Epidermal melanocyte (primary cell): Measurements from ENCODE around the gene FHOD3.
"Not testable (repeated sequence)": the region's sequence is repeated elsewhere in the genome, so short reads cannot be mapped to it uniquely, and the experiment has no call there.

Experiments
- DNase-seq: peaks from one replicate; pipeline ENCODE4 v3.0.0; 2011; ENCODE audit warnings: low spot score; ENCODE audit not compliant: insufficient read length

Gene FHOD3

DNA sequence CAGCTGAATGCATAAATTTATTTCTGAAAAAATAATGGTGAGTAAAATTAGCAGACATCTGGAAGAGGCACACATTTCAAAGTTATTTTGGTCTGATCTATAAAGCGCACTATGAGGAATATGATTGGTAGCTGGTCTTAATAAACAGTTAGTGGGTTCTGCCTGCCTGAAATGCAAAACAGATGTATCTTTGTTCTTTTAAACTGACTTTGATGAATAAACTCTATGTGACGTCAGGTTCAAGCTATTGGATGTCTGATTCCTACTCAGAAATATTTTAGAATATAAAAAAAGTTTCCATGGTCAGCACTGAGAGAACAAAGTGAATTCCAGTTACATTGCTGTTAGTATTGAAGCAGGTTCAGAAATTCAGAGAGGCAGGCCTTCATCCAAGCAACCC lies 394.9 kb downstream of the FHOD3 start:
- DNase-seq = peak; percentile 60

DNA sequence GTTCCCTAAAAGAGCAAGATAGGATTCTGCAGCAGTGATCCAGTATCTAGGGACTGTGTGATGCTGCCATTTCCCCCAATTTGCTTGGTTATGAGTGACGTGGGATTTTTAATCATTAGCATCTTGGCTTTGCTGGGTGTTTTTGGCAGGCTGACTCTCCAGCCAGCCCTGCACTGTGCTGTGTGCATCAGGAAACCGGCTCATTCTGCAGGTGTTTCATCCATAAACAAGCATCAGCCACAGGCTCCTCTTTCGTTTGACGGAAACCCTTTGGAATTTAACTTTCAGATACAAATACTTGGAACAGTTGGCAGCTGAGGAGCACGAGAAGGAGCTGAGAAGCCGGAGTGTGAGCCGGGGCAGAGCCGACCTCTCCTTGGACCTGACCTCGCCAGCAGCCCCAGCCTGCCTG lies 395.4 kb downstream of the FHOD3 start:
- no peak for DNase-seq

DNA sequence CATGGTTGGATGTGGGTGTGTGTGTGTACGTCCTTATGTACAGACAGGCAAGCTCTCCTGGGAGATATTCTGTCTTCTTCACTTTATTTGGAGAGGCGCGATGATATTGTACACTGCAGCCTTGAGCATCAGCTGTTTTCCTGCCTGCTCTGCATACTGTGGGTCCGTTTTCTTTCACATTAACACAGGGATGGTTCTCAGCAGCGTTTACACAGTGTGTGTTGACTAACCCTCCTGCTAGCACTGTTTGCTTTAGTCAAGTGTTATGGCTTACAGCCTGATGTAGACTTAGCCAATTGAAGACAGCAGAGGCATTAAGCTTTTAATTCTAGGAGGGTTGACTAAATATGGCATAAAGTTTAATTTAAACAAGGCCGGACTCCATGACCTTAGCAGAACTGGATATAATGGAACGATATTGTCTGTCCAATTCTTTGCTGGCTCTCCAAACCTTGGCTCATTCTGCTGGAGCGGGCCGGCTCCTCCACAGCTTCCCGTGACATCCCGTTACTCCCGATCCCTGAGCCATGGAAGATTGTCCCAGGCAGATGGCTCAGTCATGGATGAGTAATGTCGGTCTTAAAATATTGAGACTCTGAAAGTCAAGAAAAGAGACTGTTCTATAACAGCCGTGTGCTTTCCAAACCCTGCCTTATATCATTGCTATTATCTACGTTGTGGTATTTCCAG lies 396.6 kb downstream of the FHOD3 start:
- DNase-seq = no peak

DNA sequence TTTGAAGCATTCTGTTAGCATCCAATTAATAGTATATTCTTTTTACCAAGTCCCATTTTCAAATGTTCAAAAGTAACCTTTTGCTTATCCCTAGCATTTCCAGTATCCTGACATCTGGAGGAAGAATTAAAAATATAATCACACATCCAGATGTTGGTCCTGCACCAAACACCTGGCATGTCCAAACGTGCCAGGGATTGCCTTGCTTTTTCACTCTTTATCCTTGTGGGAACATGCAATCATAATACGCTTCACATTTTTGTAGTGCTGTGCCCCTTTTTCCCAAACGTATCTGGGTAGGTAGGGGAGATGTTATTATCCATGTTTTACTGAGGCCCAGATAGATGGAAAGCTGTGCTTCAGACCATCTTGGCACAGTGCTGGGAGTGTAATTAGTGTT lies 398.3 kb downstream of the FHOD3 start:
- DNase-seq = no peak

DNA sequence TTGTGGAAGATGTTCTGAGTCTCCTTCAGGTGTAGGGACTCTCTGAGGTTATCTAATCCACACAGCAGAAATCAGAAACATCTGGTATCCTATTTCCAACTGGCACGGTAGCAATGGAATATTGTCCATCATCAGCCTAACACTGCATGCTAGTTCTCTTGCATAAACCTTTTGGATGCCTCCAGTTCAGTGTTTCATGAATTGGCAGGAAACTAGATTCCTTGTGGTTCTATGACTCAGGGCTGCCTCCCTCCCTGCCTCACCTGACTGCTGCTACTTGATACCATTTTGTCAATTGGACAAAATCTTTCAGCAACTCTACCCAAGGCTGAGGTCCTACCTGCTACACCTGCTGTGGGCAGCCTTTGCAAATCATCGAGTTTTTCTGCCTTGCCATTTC lies 400.4 kb downstream of the FHOD3 start:
- no peak for DNase-seq

DNA sequence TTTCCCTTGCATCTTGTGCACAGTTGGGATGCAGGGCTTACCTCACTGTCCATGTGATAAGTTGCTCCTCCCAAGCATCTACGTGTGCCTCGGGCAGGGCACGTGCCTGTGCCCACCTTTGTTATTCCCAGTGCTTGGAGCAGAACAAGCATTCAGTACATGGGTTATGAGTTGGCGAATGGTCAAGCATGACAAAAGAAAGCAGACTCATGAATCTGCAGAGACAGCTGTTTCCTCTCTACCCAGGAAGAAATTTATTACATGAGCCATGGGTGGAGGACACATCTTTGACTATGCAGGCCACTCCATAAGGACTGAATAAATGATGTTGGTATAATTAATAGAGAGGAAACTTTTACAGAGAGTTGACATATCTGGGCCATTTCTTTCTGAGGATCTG lies 403.4 kb downstream of the FHOD3 start:
- no peak for DNase-seq

DNA sequence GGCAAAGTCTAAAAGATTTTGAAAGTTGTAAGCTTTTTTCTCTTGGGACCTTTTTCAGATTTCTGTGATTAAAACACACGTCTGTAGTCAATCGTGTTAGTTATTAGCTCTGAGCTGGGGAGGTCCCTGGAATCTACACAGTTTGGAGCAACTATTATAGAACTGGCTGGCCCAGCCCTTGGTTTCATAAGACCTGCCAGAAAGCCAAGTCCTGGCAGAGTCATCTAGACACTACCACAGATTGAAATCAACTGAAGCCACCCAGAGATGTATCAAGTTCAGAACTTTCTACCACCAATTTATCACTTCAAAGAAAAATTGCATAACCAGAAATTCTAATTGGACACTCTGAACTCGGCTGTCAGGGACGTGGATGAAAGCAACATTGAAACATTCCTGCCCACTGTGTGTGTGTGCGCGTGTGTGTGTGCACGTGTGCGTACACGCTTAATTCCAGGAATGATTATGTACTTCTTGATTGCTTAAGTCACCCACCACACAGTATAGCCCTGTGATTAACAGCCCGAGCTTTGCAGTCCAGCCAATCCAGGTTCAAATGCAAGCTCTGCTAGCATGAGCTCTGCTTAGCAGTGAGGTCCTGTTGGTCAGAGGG lies 405.0 kb downstream of the FHOD3 start:
- no peak for DNase-seq

DNA sequence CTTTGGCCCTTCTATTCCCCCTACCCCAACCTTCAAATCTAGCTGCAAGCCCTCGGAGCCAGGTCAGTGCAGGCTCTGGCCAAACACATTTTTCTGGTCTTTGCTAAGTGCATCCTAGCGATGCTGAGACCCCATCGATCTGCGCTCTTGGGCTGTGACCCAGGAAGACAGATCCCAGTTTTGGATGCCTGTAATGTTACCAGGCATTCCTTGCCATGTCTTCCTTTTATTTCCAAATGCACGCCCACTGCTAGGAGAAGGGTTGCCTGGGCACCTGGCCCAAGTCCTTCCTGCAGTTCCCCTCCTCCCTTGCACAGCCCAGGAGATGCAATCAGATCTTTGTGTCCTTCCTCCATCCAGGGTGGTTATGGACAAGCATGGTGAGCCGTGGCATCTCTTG lies 406.6 kb downstream of the FHOD3 start:
- no peak for DNase-seq

DNA sequence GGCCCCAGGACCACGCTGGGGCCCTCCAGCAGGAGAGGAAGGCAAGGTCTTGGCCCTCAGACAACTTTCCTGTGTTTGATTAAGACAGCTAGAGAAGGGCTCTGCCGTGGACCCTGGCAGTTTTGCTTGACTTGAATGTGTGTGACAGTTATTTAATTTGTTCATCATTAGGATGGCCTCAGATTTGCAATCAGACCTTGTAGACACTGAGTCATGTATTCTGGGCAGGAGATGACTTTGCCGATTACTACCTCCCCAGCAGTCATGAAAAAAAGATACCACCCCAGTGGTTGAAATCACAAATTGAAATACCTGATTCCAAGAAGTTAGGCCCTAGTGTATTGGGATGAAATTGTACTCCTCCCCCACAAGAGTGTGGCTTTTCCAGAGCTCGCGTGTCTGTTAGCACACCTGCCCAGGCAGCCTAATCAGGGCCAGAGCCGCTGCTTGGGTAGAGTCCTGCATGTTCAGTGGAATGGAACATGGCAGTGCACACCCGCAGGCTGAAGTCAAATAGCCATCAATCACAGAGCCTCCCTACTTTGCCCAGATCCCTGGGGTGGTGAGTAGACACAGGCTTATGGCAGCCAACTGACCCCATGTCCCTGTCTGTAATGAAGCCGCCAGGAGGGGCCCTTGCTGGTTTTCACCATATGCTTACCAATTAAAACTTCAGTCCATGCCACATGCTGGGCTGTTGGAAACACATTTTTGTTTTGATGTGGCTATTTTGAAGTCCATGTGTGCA lies 408.8 kb downstream of the FHOD3 start:
- DNase-seq = no peak

DNA sequence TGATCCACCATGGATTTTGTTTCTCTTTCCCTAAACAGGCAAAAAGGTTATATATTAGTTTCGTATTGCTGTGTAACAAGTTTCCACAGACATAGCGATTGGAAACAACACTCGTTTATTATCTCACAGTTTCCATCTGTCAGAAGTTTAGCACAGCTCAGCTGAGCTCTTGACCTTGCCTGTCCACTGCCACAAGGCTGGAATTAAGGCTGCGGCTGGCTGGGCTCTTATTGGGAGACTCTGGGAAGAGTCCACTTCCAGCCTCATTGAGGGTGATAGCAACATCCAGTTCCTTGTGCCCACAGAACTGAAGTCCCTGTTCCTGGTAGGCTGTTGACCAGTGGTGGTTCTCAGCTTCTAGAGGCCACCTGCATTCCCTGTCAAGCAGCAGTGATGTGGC lies 410.9 kb downstream of the FHOD3 start:
- no peak for DNase-seq

DNA sequence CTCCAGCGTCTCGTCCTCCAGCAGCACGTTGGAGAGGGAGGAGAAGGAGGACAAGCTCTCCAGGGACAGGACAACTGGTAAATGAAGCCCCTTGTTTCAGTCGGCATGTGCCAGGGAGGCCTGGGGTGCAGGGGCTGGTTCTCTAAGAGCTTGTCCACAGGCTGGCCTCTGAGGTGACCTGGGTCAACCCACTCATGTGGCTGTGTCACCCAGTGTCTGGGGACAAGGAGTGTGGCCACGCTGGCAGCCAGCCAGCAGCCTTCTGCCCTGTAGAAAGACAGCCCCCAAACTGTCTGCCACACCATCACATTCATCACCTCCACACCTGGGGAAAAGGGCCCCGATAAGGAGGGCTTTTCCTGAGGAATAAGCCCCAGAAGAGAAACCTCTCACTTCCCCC lies 411.8 kb downstream of the FHOD3 start:
- no peak for DNase-seq

DNA sequence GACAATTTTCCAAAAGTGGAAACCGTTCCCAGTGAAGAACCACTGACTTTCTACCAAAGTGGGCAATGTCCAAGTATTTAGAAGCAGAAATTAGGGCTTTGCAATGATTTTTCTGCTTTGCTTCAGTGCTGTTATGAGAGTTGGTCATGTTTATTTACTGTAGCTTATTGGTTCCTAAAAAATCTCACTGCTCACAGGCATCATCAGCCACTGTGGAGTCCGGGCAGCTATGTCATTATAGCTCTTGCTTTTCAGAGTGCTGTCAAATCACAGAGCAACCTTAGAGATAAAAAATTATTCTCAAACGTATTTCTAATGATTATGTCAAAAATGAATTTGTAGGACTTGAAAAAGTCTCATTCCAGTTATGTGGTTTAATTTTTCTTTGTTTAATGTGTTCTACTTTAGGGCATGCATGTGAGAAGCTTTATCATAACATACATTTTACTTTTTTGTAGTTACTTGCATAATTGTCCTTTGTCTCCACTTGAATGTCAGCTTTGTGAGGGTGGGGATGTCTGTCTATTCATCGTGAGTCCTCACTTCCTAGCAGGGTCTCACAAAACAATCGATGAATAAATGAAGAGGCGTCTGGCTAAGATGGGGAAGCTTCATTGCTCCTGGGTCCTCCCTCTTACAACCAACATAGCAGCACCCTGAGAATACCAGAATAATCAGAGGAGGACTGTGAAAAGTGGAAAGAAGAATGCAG lies 413.7 kb downstream of the FHOD3 start:
- DNase-seq = no peak

DNA sequence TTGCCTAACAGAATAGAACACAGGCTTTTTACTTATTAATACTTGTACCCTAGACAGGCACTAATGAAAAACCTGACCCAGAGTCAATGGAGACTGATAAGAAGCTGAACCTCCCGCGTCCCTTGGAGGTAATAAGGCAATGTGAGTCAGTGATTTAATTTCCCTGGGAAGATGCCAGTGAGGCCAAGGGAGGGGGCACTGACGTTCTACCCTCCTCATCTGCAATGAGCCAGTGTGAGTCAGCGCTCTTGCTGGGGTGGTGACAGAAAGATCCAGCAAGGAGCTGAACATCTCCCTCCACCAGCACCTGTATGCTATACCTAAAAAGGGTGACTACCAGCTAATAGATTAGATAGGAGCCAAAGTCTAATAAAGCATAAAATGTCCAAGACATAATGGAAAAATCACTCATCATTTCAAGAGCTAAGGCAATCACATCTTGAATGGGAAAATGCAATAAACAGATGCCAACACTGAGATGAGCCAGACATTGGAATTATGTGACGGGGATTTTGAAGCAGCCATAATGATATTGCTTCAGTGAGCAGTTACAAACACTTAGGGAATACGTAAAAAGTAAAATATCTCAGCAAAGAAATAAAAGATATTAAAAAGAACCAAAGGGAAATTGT lies 414.4 kb downstream of the FHOD3 start:
- no peak for DNase-seq

DNA sequence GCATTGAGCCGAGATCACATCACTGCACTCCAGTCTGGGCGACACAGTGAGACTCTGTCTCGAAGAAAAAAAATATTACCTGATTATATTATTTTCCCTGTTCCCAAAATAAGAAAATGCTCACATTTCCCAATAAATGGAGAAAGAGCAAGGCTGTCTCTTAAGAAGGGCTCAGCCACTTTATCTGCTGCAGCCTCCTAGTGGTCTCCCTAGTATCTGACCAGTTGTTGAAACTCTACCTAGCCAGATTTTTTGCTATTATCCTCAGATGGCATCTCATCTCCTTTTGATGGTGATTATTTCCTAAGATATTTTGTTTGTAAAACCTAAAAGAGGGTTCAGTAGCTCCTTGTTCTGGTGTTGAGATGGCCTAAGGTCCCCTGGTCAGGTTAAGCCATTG lies 417.0 kb downstream of the FHOD3 start:
- DNase-seq = no peak

DNA sequence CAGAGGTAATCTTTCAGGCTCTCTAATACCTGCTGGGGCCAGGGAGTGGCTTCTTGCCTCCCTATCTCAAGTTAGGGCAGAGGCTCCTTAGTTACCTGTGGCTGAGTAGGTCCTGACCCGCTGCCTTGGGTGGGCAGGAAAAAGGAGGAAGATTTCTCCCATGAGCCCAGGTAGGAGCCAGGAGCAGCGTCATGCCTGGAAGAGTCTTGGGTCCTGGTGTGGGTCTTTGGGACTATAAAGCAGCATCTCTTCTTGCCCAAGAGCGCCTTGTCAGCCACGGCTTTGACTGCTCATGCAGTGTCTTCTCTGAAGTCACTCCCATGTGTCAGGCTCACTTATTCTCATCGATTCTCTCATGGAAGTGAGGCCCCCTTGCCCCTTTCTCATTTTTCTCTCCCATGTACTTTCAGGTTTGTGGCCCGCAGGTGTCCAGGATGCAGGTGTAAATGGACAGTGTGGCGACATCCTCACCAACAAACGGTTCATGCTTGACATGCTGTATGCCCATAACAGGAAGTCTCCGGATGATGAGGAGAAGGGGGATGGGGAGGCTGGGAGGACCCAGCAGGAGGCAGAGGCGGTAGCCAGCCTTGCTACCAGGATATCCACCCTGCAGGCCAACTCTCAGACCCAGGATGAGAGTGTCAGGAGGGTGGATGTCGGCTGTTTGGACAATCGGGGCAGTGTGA lies 420.1 kb downstream of the FHOD3 start:
- DNase-seq = no peak

DNA sequence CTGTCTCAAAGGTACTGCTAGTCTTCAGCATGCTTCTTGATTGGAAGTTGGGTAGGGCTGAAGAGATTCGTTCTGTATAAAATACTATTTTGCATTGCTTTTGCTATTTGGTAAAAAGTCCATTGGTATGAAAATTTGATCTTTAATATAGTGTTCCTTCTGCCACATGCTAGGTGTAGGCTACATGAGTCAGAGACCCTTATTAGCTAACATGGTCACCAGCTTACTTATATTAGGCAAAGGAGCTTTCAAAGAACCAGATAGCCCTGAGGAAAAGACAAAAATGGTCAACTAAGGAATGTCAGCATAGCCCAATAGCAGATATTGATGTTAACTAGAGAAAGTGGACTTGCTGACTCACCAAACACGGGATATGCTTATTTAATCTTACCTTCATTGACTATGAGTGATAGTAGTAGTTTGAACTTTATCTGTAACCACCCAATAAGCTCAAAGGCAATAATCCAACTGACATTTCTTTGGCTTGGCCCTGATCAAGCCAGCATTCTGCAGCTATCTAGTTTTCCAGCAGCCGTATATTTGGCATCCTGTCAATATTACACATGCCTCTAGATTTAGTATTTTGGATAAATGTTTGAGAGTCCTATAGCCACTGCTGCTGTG lies 421.3 kb downstream of the FHOD3 start:
- DNase-seq = no peak

DNA sequence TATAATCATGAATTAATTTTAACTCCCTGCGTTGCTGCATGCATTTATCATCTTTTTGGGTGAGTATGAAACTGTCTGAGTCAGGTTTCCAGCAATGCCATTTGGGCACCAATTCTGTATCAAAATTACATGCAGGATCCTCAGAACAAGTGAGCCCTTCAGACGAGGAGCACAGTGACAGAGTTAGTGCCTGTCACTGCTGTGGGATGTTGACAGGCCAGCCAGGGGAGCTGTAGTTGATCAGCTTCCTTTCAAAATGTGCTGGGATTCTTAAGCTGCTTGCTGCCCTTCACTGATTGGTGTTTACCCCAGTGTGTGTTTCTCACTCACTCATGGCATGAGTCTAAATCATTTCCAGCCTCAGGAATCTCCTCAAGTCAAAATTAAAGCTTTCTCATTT lies 422.1 kb downstream of the FHOD3 start:
- no peak for DNase-seq

DNA sequence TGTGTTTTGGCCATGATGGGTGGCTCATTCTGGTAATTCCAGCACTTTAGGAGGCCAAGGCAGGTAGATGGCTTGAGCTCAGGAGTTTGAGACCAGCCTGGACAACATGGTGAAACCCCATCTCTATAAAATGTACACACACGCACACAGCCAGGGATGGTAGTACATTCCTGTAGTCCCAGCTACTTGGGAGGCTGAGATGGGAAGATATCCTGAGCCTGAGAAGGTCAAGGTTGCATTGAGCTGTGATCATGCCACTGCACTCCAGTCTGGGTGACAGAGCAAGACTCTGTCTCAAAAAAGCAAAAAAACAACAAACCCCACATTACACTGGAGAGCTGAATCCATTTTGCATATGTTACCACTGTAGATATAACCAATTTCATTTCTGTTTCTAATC lies 423.8 kb downstream of the FHOD3 start:
- DNase-seq = not testable (repeated sequence)

DNA sequence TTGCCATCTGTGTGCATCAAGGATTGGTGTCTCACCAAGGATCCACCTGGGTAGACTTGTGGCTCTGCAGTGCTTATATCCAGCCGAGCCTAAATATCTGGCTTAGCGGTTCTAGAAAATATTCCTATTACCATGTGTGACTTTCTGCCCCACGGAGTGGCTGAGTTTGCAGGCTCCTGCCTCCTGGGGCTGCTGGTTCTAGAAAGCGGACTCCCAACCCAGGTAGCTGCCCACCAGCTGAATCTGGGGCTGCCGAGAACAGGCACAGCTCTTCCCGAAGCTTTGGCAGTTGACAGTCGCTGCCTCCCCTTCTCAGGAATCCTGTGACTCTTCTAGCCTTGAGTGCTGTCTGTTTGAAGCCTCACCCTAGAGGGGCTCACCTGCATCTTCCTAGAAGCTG lies 426.7 kb downstream of the FHOD3 start:
- no peak for DNase-seq

DNA sequence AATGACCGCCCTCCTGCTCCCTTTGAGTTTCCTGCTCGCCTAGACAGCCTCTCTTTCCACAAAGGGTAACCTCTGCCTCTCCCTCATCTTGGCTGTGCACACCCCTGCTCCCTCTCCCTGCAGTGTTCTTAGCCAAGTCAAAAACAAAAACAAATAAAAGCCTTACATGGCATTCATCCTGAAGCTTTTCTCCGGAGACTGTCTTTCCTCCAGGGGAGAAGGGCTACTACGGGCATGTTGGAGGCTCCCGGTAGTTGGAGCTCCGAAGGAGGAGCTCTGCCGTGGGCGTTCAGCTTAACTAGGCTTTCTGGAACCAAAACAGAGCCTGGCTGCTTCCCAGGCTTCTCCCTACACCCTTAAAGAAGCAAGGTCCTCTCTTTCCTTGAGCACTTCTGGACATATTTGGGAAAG lies 427.1 kb downstream of the FHOD3 start:
- DNase-seq = no peak

DNA sequence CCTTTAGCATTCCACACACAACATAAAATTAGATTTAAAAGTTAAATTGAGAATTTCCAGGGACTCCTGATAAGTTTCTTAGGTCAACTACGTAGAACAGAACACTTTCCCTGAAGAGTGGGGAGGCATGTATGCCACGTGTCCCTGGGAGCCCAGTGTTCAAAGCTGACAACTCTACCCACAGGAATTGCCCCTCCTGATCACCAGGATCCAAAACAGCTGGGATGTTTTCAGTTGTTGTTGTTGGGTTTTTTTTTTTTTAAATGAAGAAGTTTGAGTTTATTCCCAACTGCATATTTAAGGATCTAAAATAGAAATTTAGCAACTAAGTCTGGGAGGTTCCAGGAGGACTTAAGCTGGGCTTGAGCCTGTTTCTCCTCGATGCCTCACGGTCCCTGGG lies 430.8 kb downstream of the FHOD3 start:
- DNase-seq = no peak
